HG02678 (cell line): ENCODE data around the gene PIK3CB.
A peak's percentile ranks its signal among the peaks of the same experiment; 100 is the strongest.

ENCODE experiments used
- ATAC-seq: cut with Tn5 transposase; IDR thresholded peaks from one replicate; pipeline ENCODE4 v1.9.1; 2021; ENCODE audit warnings: mild to moderate bottlenecking, moderate library complexity; ENCODE audit not compliant: unreplicated experiment

Gene PIK3CB

DNA sequence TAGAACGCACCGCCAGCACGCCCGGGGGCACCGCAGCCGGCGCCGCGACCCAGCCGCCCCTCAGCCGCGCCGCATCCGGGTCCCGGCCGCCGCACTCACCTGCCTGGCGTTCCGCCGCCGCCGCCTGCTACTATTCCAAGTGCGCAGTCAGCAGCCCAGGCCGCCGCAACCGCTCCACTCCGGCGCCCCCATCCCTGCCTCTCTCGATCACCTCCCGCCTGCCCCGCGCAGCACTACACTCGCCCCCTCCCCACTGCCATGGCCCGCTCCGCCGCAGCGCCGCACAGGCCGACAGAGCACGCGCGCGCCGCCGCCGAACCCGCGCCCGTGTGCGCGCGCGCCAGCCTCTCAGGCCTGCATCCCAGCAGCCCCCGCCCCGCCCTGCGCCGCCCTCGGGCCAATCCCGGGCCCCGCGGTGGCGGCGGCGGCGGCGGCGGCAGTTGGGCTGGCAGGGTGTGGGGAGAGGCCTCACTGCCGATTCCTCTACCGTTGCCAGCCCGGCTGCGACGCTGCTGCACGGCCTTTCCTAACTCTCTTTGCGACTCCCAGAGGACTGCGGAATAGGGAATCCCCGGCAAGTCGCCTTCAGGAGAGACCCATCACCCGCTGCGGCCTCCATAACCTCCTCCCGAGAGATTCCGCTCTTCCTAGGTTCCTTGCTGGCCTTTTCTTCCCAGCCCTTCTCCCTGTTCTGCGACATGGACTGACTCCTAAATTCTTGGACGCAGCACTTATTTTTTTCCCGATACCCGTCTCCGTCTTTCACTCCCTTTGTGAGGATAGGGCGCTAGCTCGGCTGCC, at the start of gene PIK3CB:
Gene PIK3CB, minus strand, starts transcription at position 333 of the 801 bp plus-strand sequence. CDS start 75,585 bp downstream, outside the sequence.
- ATAC-seq: peak; percentile 92

DNA sequence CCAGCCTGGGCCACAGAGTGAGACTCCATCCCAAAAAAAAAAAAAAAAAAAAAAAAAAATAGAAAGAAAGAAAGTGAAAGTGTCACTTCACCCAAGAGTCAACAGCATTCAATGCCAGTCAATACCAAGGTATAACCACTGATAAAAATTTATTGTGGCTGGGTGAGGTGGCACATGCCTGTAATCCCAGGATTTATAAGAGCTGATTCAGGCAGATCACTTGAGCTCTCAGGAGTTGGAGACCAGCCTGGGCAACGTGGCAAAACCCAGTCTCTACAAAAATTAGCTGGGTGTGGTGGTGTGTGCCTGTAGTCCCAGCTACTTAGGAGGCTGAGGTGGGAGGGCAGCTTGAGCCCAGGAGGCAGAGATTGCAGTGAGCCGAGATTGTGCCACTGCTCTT, 46.5 kb upstream of the PIK3CB start:
- ATAC-seq: no peak

GRCh38 chr3:138879541-138880380, 45.0 kb upstream of the PIK3CB start:
- ATAC-seq: no peak

- ATAC-seq: no peak
Measured at GRCh38 chr3:138877226-138877625, 42.5 kb upstream of the PIK3CB start.

DNA sequence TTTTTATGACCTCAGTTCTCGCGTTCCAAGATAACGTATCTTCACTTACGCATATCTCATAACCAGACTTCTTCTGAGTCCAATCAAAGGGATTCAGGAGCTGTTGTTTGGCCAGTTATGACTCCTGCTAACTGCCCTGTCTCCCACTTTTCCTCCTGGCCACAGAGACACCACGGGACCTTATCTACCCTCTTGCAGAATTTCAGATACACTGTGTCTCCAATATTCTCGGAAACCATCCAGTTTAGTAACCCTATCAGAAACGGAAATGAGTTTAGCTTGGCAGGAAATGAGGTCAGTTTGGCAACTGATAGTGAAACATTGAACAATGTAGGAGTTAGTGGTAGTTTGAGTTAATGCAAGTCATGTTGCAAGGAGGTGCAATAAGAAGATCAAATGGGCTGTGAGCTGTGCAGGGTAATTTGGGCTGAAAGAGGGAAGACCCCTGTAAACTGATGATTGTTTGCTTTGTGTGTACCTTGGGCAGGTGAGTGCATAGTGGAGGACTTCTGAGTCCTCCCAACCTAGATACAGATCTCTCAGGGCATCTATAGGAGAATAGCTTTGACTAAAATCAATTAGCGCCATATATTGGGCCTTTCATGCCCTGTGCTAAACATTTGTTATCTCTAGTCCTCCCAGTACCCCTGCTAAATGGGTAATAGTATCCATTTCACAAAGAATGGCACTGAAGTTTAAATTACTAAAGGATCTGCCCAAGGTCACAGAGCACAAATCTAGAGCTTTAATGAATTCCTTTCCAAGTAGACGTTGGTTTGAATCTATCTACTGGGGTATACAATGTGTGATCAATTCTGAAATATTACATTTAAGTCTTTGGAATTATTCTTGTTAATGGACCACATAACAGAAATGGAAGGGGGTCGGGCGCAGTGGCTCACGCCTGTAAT, 41.3 kb upstream of the PIK3CB start:
- ATAC-seq: no peak

GRCh38 chr3:138875096-138875753, 40.5 kb upstream of the PIK3CB start:
- no peak for ATAC-seq

GRCh38 chr3:138873471-138874278, 38.9 kb upstream of the PIK3CB start:
- no peak for ATAC-seq

DNA sequence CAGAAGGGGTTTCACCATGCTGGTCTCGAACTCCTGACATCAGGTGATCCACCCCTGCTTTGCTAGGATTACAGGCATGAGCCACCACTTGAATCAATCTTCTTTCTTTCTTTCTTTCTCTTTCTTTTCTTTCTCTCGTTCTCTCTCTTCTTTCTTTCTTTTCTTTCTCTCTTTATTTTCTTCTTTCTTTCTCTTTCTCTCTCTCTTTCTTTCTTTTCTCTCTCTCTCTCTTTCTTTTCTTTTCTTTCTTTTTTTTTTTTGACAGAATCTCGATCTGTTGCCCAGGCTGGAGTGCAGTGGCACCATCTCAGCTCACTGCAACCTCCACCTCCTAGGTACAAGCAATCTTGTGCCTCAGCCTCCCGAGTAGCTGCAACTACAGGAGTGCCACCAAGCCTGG, 37.9 kb upstream of the PIK3CB start:
- ATAC-seq: no peak

DNA sequence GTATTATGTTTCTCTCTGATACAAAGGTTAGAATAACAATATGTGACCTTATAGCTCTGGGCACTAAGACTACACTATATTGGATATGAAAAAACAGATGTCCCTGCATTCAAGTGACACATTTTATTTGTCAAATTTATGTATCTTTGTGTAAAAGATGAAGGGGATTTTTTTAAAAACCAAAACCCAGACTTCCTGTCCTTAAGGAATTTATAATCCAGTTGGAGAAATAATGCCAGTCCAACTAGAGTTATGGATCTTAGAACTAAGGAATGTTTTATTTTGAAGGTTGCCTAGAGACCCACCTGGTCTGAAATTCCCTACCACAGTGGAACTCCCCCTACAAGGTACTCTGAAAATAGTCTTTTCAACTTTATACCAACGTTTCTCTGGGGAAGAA, 33.3 kb upstream of the PIK3CB start:
- no peak for ATAC-seq

GRCh38 chr3:138863776-138864113, 29.0 kb upstream of the PIK3CB start:
- no peak for ATAC-seq

DNA sequence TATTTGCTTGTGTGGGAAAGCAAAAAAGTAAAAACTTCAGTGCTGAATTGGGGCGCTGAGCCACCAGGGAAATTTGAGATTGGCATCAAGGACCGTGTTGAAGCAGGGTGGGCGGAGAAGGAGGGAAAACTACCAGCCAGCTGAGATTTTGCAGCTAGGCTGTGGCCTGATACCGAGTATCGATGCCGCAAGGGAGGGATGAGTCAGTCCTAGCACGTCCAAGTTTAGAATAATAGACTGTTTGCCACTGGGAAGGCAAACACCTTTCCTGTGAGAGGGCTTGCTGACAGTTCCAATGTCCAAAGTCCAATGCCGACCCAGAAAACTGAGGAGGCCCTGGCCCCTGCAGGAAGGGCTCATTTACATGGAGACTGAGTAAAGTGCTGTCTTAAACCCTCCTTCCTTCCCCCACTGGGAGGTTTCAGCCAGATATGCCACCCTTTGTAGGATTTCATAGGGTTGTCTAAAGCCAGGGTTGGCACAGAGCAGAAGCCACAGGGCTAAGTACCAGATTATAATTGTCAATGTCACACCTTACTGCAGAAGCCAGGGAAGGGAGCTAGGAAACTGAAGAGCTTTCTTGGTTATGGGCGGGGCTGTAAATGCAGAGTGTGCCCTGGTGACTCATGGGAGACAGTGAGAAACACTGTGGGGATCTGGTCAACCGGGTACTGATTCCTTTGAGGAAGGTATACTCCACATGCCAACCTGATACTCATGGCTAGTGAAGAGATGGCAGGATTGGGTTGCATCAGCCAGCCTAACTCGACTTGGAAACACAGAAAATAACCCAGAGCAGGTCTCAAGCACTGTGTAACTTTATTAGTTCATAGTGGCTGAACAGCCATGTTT, 28.4 kb upstream of the PIK3CB start:
- ATAC-seq: no peak

- ATAC-seq: no peak
Measured at GRCh38 chr3:138862531-138862923, 27.8 kb upstream of the PIK3CB start.

DNA sequence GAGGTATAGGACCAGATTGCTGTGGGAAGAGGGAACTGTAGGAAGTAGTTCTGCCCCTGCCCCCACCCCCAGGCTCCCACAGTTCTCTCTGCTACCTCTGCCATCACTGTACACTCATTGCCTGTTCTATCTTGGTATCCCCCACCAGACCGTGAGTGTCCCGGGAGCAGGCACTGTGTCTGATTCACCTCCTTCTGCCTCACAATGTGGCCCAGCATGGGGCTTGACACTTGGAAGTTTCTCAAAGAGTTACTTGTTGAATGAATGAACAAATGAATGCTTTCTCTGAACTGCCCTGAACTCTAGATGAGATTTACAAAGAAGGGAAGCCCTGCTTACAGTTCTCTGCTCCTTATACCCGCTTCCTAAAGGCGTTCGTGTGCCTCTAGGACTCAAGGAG, 27.1 kb upstream of the PIK3CB start:
- no peak for ATAC-seq

DNA sequence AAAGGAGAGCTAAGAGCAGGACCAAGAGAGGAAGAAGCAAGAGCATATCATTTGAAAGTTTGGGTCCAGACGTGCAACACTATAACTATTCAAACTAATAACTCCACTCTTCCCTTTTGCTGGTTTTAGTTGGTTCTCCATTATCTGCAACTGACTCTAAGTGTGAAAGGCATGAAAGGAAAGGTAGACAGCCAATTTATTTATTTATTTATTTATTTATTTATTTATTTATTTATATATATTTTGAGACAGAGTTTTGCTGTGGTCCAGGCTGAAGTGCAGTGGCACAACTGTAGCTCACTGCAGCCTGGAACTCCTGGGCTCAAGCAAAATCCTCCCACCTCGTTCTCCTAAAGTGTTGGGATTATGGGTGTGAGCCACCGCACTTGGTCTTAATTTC, 22.1 kb upstream of the PIK3CB start:
- no peak for ATAC-seq

DNA sequence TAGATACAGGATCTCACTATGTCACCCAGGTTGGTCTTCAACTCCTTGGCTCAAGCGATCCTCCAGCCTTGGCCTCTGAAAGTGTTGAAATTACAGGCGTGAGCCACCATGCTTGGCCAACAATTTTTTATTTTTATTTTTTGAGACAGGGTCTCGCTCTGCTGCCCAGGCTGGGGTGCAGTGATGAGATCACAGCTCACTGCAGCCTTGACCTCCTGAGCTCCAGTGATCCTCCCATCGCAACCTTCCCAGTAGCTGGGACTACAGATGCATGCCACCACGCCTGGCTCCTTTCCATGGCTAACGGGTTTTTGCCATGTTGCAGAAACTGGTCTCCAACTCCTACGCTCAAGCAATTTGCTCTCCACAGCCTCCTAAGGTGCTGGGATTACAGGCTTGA, 20.2 kb upstream of the PIK3CB start:
- no peak for ATAC-seq

- no peak for ATAC-seq
Measured at GRCh38 chr3:138854204-138854603, 19.5 kb upstream of the PIK3CB start.

GRCh38 chr3:138850151-138850550, 15.4 kb upstream of the PIK3CB start:
- ATAC-seq: no peak

GRCh38 chr3:138849222-138849940, 14.7 kb upstream of the PIK3CB start:
- ATAC-seq: no peak
